HG03439 (cell line): ENCODE results near the gene SHC3.

Experiments used
- ATAC-seq: cut with Tn5 transposase; IDR thresholded peaks from one replicate; pipeline ENCODE4 v1.9.1; 2021; ENCODE audit warnings: mild to moderate bottlenecking, moderate library complexity; ENCODE audit not compliant: unreplicated experiment

The SHC3 gene

GRCh38 chr9:89186960-89187359 is 8.3 kb upstream of the SHC3 start:
- ATAC-seq = no peak

- no peak for ATAC-seq
Measured at GRCh38 chr9:89185980-89186379, 7.4 kb upstream of the SHC3 start.

- no peak for ATAC-seq
Measured at GRCh38 chr9:89183146-89183545, 4.5 kb upstream of the SHC3 start.

- ATAC-seq = no peak
Measured at GRCh38 chr9:89182369-89182768, 3.8 kb upstream of the SHC3 start.

- no peak for ATAC-seq
Measured at GRCh38 chr9:89179895-89180734, 1.5 kb upstream of the SHC3 start.

GRCh38 chr9:89179540-89179894 is 899 bp upstream of the SHC3 start:
- ATAC-seq = no peak

- ATAC-seq = no peak
Measured at GRCh38 chr9:89178830-89179539, 367 bp upstream of the SHC3 start.

- no peak for ATAC-seq
Measured at GRCh38 chr9:89177012-89177943, 1.3 kb downstream of the SHC3 start.

- ATAC-seq = no peak
Measured at GRCh38 chr9:89175828-89176261, 2.8 kb downstream of the SHC3 start.

- no peak for ATAC-seq
Measured at GRCh38 chr9:89174291-89174690, 4.3 kb downstream of the SHC3 start.

- no peak for ATAC-seq
Measured at GRCh38 chr9:89173072-89173471, 5.5 kb downstream of the SHC3 start.

GRCh38 chr9:89172398-89172797 is 6.2 kb downstream of the SHC3 start:
- no peak for ATAC-seq

GRCh38 chr9:89171693-89172092 is 6.9 kb downstream of the SHC3 start:
- no peak for ATAC-seq

- no peak for ATAC-seq
Measured at GRCh38 chr9:89171231-89171630, 7.4 kb downstream of the SHC3 start.

GRCh38 chr9:89168901-89169813 is 9.5 kb downstream of the SHC3 start:
- ATAC-seq = no peak

GRCh38 chr9:89167788-89168187 is 10.8 kb downstream of the SHC3 start:
- no peak for ATAC-seq

- no peak for ATAC-seq
Measured at GRCh38 chr9:89166852-89167251, 11.8 kb downstream of the SHC3 start.

GRCh38 chr9:89165880-89166279 is 12.7 kb downstream of the SHC3 start:
- ATAC-seq = no peak

- no peak for ATAC-seq
Measured at GRCh38 chr9:89165341-89165740, 13.3 kb downstream of the SHC3 start.

- ATAC-seq = no peak
Measured at GRCh38 chr9:89161221-89161620, 17.4 kb downstream of the SHC3 start.
